ENCODE data around the gene ADO.

DNA sequence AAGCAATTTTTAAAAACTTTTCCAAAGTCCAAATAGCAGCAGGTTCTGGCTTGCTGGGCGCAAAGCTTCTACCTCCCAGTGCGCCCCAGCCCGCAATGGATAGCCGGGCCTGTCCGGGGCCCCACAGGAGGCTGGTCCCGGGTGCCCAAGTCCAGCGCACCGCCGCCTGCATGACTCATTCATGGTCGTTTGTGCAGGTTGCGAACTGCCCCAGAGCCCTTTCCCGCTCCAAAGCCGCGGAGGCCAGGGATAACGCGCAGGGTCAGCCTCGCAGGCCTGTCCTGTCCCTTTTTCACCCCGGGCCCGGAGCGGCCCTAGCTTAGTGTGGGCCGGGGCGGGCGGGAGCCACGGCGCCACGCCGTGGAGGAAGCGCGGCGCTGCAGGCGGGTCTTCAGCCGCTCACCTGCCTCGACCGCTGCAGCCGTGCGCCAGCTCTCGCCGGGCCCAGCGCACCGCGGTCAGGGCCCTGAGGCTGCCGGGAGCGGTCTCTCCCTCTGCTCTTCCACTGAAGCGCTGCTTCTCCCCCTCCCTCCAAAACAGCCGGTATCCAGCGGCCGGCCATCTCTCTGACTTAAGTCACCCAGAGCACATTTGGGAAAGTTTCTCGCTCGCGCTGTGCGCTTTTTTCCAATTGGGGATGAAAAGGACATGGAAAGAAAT lies 13.4 kb downstream of the ADO start:
- TF ChIP-seq, protein P1, sequence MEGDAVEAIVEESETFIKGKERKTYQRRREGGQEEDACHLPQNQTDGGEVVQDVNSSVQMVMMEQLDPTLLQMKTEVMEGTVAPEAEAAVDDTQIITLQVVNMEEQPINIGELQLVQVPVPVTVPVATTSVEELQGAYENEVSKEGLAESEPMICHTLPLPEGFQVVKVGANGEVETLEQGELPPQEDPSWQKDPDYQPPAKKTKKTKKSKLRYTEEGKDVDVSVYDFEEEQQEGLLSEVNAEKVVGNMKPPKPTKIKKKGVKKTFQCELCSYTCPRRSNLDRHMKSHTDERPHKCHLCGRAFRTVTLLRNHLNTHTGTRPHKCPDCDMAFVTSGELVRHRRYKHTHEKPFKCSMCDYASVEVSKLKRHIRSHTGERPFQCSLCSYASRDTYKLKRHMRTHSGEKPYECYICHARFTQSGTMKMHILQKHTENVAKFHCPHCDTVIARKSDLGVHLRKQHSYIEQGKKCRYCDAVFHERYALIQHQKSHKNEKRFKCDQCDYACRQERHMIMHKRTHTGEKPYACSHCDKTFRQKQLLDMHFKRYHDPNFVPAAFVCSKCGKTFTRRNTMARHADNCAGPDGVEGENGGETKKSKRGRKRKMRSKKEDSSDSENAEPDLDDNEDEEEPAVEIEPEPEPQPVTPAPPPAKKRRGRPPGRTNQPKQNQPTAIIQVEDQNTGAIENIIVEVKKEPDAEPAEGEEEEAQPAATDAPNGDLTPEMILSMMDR (IDR thresholded peaks at IDR 0.05): peak; percentile 67
- TF ChIP-seq YY1 (IDR thresholded peaks at IDR 0.05; ENCODE audit: low read depth): no peak

Measured in SK-N-SH (cell line).